Right lobe of liver (tissue), 6 donors: Measurements from ENCODE around the gene TSHZ3. TPM values are rescaled to one million over a fixed set of nuclear protein-coding genes. Genes with fewer than 3 reads are reported as not detected.

Source experiments
- ATAC-seq, 4 donors: fragments of 200-7000 bp; cut with Tn5 transposase; one replicate each; pipeline ENCODE4 v1.9.1; 2020; ENCODE audit warnings: mild to moderate bottlenecking in 4 of 4, moderate library complexity in 4 of 4
- DNase-seq, 3 donors: peaks; one replicate each; pipeline ENCODE4 v3.0.0-alpha.2; 2020
- H3K27ac ChIP-seq, 3 donors: fragments of 200-600 bp; one replicate each; pipeline ENCODE4 v1.8.0; 2022
- H3K27me3 ChIP-seq, 2 donors: fragments of 200-600 bp; one replicate each; pipeline ENCODE4 v1.8.0; 2022
- H3K36me3 ChIP-seq, 4 donors: fragments of 200-600 bp; sonication (generic) in 1 of 4; one replicate each; pipeline versions ENCODE4 v1.5.1 to v1.8.0; 2017 to 2022; ENCODE audit warnings: control low read depth in 1 of 4
- H3K4me1 ChIP-seq, 4 donors: fragments of 200-600 bp; sonication (generic) in 1 of 4; one replicate each; pipeline versions ENCODE4 v1.5.1 to v1.8.0; 2017 to 2022; ENCODE audit warnings: control low read depth in 1 of 4
- H3K4me3 ChIP-seq, 3 donors: fragments of 200-600 bp; one replicate each; pipeline ENCODE4 v1.8.0; 2022
- H3K9me3 ChIP-seq, 4 donors: fragments of 200-600 bp; sonication (generic) in 1 of 4; one replicate each; pipeline versions ENCODE4 v1.5.1 to v1.8.0; 2017 to 2022; ENCODE audit warnings: control low read depth in 1 of 4
- CTCF ChIP-seq, 4 donors: fragments of 200-600 bp in 3 of 4; fragments of 450-650 bp in 1 of 4; IDR thresholded peaks; one replicate each; pipeline versions ENCODE4 v1.5.1 to v1.8.0; 2016 to 2022; ENCODE audit warnings: antibody characterized with exemption in 4 of 4, mild to moderate bottlenecking in 2 of 4
- POLR2A ChIP-seq: fragments of 450-650 bp; IDR thresholded peaks from one replicate; pipeline ENCODE4 v1.6.1; 2017; ENCODE audit warnings: antibody characterized with exemption, mild to moderate bottlenecking
- whole genome bisulfite sequencing: methylation state at CpG from one replicate; pipeline ENCODE4 v1.1.6; 2018; ENCODE audit warnings: low coverage, low lambda C conversion rate; ENCODE audit not compliant: insufficient coverage; ENCODE audit errors: missing lambda C conversion rate; 5-methylcytosine and 5-hydroxymethylcytosine counted together
- intact Hi-C, 2 donors: fragments of 100-400 bp; cut with DNase I; formaldehyde crosslinking; loops; one replicate each; pipeline versions ENCODE4 v1.11.2 to v1.14.1; 2022
- total RNA-seq, 6 experiments: library from RNA; depleted of rRNA in 2 of 6; stranded (reverse); fragments of >200 nt in 2 of 6; fragmentation: NEBNext Ultra II Directional in 3 of 6; extraction: Animal tissue kit (Norgen Biotek cat#: 25700) in 3 of 6; gene quantifications; one replicate each; pipeline versions ENCODE4 v1.1.0 to v1.2.4, GENCODE V29; 2016 to 2023
- donor health status: DM: no; HTN: yes; CAD: no.
- donor health status: DM: no; HTN: no; CAD: no.
- donor health status: DM: no; HTN: no; CAD: no.
- donor health status: DM: no; HTN: yes; CAD: no.
- donor health status: DM: no; HTN: yes; CAD: no.

Gene TSHZ3
- total RNA-seq, 6 experiments from 2014 or later, result 1.2 to 1.6 (median 1.3) TPM

DNA sequence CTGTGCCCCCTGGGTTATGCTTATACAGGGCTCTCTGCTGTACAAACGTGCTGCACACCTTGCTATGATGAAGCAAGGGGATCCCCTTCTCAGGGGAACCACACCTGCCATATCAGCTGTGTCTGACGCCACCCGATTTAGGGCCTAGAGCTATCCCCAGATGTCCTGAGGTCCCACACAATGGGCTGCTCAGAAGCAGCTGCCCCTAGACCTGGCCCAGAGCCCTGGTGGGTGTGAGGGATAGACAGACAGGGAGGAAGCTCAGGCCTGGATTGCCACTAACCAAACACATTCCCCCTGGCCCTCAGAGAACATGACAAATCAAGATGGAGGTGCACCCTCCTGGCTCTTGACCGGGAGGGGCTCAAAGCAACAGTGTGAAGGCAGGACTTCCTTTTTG is 59.3 kb downstream of the TSHZ3 start:
- Histone ChIP-seq H3K4me3 (no peak overlapping the region), H3K9me3 (no peaks in the 10 kb centered on the region), H3K27me3 (no peaks in the 10 kb centered on the region), H3K4me1 (no peaks in the 10 kb centered on the region), H3K36me3 (no peaks in the 10 kb centered on the region), H3K27ac (no peak overlapping the region)
- DNase-seq (no peak), ATAC-seq (no peak)
- intact Hi-C loops, result no loop called here
- WGBS, result 54% methylated on average over 4 of the region's 4 CpGs
- no peak for TF ChIP-seq CTCF (IDR thresholded peaks at IDR 0.05)
- TF ChIP-seq POLR2A, result no peak

DNA sequence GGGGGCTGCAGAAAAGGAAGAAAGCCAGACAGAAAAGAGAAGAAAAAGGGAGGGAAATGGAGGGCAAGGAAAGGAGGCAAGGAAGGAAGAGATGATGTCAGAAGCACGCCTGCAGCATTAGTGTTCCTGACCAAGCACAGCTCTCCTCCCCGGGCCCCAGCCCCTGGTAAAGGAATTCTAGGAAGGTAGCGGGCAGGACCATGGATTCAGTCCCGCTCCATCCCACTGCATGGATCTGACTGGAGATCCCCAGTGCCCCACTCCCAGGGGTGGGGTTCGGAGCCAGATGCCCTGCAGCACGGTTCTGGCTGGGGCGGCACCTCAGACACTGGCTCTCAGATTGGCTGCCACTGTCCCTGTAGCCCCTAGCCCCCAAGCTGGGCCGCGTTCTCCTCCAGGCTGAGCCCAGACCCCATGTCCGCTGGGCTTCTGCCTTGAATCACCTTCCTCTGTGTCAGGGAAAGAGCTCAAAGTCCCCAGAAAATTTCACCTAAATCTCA is 59.8 kb downstream of the TSHZ3 start:
- H3K4me1 ChIP-seq, result no peaks in the 10 kb centered on the region
- no peak overlapping the region for H3K27ac ChIP-seq
- ATAC-seq (no peak), DNase-seq (no peak)
- no peaks in the 10 kb centered on the region for H3K27me3 ChIP-seq
- no peaks in the 10 kb centered on the region for H3K36me3 ChIP-seq
- TF ChIP-seq CTCF (IDR thresholded peaks at IDR 0.05), result no peak
- TF ChIP-seq POLR2A, result no peak
- intact Hi-C loops, result no loop called here
- no peak overlapping the region for H3K4me3 ChIP-seq
- 88% methylated on average over 2 of the region's 10 CpGs for WGBS
- H3K9me3 ChIP-seq, result no peaks in the 10 kb centered on the region

GRCh38 chr19:31286491-31286890 is 62.7 kb downstream of the TSHZ3 start:
- TF ChIP-seq POLR2A (no peak), CTCF (IDR thresholded peaks at IDR 0.05) (no peak)
- 73% methylated on average over 6 of the region's 8 CpGs for WGBS

DNA sequence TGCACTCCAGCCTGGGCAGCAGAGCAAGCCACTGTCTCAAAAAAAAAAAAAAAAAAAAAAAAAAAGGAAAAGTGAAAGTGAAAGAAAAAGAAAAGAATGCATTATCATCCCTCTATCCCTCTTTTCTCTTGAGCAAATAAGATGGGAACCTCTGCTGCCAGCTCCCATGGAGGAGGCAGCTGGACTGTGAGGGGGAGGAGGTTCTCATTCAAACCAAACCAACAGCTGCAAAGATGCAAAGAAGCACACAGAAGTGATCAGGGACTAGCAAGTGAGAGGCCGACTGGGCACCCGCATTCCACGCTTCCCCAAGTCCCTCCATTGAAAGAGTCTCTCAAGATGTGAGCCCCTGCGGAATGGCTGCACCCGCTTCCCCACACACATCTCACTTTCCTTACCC is 63.5 kb downstream of the TSHZ3 start:
- ATAC-seq (no peak), DNase-seq (no peak)
- H3K36me3 ChIP-seq, result no peaks in the 10 kb centered on the region
- H3K4me1 ChIP-seq, result no peaks in the 10 kb centered on the region
- intact Hi-C loops, result no loop called here
- no peak overlapping the region for H3K4me3 ChIP-seq
- no peaks in the 10 kb centered on the region for H3K27me3 ChIP-seq
- TF ChIP-seq POLR2A (no peak), CTCF (IDR thresholded peaks at IDR 0.05) (no peak)
- WGBS, result 71% methylated on average over 2 of the region's 5 CpGs
- no peaks in the 10 kb centered on the region for H3K9me3 ChIP-seq
- no peak overlapping the region for H3K27ac ChIP-seq

More at GRCh38 chr19:31286491-31286890, 62.7 kb downstream of the TSHZ3 start:
- intact Hi-C loops, result no loop called here
- Histone ChIP-seq H3K27me3 (no peaks in the 10 kb centered on the region), H3K4me1 (no peaks in the 10 kb centered on the region), H3K36me3 (no peaks in the 10 kb centered on the region), H3K4me3 (no peak overlapping the region), H3K27ac (no peak overlapping the region), H3K9me3 (no peaks in the 10 kb centered on the region)
- peak in 1 of 3 donors; percentile 34 for DNase-seq
- ATAC-seq, result no peak

DNA sequence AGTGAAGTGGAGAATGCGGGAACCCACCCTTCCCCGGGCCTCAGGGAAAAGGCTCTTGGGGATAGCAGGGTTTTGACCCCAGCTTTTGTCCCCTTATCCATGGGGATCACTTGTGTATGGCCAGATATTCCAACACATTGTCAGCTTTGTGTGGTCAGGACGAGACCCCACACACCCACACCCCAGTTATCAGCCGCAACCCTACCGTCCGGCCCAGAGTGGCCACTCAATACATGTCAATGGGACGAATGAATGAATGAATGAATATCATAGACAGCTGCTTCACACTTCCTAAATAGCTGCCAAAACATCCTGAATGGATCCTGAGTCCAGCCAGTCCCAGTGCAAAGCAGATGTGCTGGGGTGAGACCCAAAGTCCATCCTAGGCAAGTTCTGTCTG is 64.6 kb downstream of the TSHZ3 start:
- H3K27me3 ChIP-seq, result no peaks in the 10 kb centered on the region
- 50% methylated on average over 3 of the region's 7 CpGs for WGBS
- no peaks in the 10 kb centered on the region for H3K4me1 ChIP-seq
- H3K4me3 ChIP-seq, result no peak overlapping the region
- DNase-seq (peak in 1 of 3 donors; percentile 15), ATAC-seq (no peak)
- no peaks in the 10 kb centered on the region for H3K36me3 ChIP-seq
- no peak overlapping the region for H3K27ac ChIP-seq
- intact Hi-C loops, result no loop called here
- no peak for TF ChIP-seq CTCF (IDR thresholded peaks at IDR 0.05)
- no peak for TF ChIP-seq POLR2A
- no peaks in the 10 kb centered on the region for H3K9me3 ChIP-seq
